Liver (tissue), 9 donors: ENCODE measurements around the gene NEU4. TPM values are rescaled to one million over a fixed set of nuclear protein-coding genes. Genes with fewer than 3 reads are reported as not detected.

Experiments
- DNase-seq: peaks from one replicate; pipeline ENCODE4 v3.0.0-alpha.2; 2017; ENCODE audit warnings: low spot score
- H3K27ac ChIP-seq, 2 donors: one replicate each; pipeline ENCODE4 v1.7.0; 2013; ENCODE audit warnings: inconsistent platforms in 2 of 2, low read length in 2 of 2, control low read depth in 1 of 2, low read depth in 1 of 2, mild to moderate bottlenecking in 1 of 2
- H3K27me3 ChIP-seq, 4 donors: one replicate each; pipeline versions ENCODE4 v1.6.1 to v1.7.0; 2013; ENCODE audit warnings: low read length in 3 of 4, inconsistent platforms in 1 of 4, mild to moderate bottlenecking in 1 of 4, moderate library complexity in 1 of 4; ENCODE audit not compliant: control insufficient read depth in 4 of 4, insufficient read depth in 4 of 4
- H3K36me3 ChIP-seq, 4 donors: one replicate each; pipeline versions ENCODE4 v1.6.1 to v1.7.0; 2013; ENCODE audit warnings: low read length in 3 of 4, mild to moderate bottlenecking in 3 of 4, low read depth in 1 of 4, moderate library complexity in 1 of 4; ENCODE audit not compliant: control insufficient read depth in 4 of 4, insufficient read depth in 3 of 4
- H3K4me1 ChIP-seq, 4 donors: one replicate each; pipeline versions ENCODE4 v1.6.1 to v1.7.0; 2013; ENCODE audit warnings: low read length in 3 of 4, mild to moderate bottlenecking in 3 of 4, moderate library complexity in 1 of 4; ENCODE audit not compliant: control insufficient read depth in 4 of 4, insufficient read depth in 4 of 4
- H3K4me3 ChIP-seq, 3 donors: one replicate each; pipeline versions ENCODE4 v1.6.1 to v1.7.0; 2013; ENCODE audit warnings: low read length in 3 of 3, control low read depth in 1 of 3, low read depth in 1 of 3, mild to moderate bottlenecking in 1 of 3
- H3K9ac ChIP-seq, 2 donors: one replicate each; pipeline ENCODE4 v1.7.0; 2013; ENCODE audit warnings: low read length in 2 of 2, mild to moderate bottlenecking in 2 of 2, moderate library complexity in 2 of 2, control low read depth in 1 of 2, low read depth in 1 of 2
- H3K9me3 ChIP-seq, 4 donors: one replicate each; pipeline versions ENCODE4 v1.6.1 to v1.7.0; 2013; ENCODE audit warnings: low read length in 3 of 4; ENCODE audit not compliant: control insufficient read depth in 4 of 4
- EGR1 ChIP-seq, 2 donors: IDR thresholded peaks; 2 replicates each; pipeline ENCODE4 v1.6.1; 2016 to 2018; ENCODE audit warnings: antibody characterized with exemption in 2 of 2, low read depth in 2 of 2
- GABPA ChIP-seq, 2 donors: IDR thresholded peaks in 1 of 2; conservative IDR thresholded peaks in 1 of 2; 2 replicates each; pipeline ENCODE4 v1.6.1; 2016; ENCODE audit warnings: antibody characterized with exemption in 2 of 2, mild to moderate bottlenecking in 1 of 2, moderate library complexity in 1 of 2
- HNF4A ChIP-seq, 2 donors: conservative IDR thresholded peaks; 2 replicates each; pipeline ENCODE4 v1.6.1; 2016; ENCODE audit warnings: antibody characterized with exemption in 2 of 2, mild to moderate bottlenecking in 2 of 2
- JUND ChIP-seq, 2 donors: IDR thresholded peaks; 2 replicates each; pipeline ENCODE4 v1.6.1; 2016; ENCODE audit warnings: antibody characterized with exemption in 2 of 2
- MAX ChIP-seq: IDR thresholded peaks from 2 replicates; pipeline ENCODE4 v1.6.1; 2016; ENCODE audit warnings: antibody characterized with exemption
- NR2F2 ChIP-seq: IDR thresholded peaks from 2 replicates; pipeline ENCODE4 v1.6.1; 2016; ENCODE audit warnings: antibody characterized with exemption
- RAD21 ChIP-seq, 2 donors: IDR thresholded peaks; 2 replicates each; pipeline ENCODE4 v1.6.1; 2016; ENCODE audit warnings: antibody characterized with exemption in 2 of 2, mild to moderate bottlenecking in 2 of 2
- RXRA ChIP-seq, 2 donors: IDR thresholded peaks; 2 replicates each; pipeline ENCODE4 v1.6.1; 2017 to 2018; ENCODE audit warnings: antibody characterized with exemption in 2 of 2, mild to moderate bottlenecking in 1 of 2
- SP1 ChIP-seq: IDR thresholded peaks from 2 replicates; pipeline ENCODE4 v1.6.1; 2018; ENCODE audit warnings: antibody characterized with exemption, mild to moderate bottlenecking
- YY1 ChIP-seq: IDR thresholded peaks from 2 replicates; pipeline ENCODE4 v1.6.1; 2016; ENCODE audit warnings: antibody characterized with exemption, mild to moderate bottlenecking
- WGBS: extraction: QIAGEN DNeasy Blood & Tissue Kit; methylation state at CpG from one replicate; pipeline ENCODE4 v1.1.7; 2013; 5-methylcytosine and 5-hydroxymethylcytosine counted together
- polyA plus RNA-seq, 2 donors: library from polyadenylated mRNA; stranded (reverse) in 1 of 2; unstranded in 1 of 2; fragments of 200-250 nt in 1 of 2; fragments of >200 nt in 1 of 2; fragmentation: Nextera tagmentation in 1 of 2; extraction: Ambion mirVana in 1 of 2; gene quantifications; one replicate each; pipeline versions ENCODE4 v1.2.1 to v1.2.3, GENCODE V29; 2013 to 2015
- total RNA-seq, 2 donors: library from RNA; depleted of rRNA; stranded (reverse); fragments of >200 nt; gene quantifications; one replicate each; pipeline ENCODE4 v1.2.3, GENCODE V29; 2014
- TF ChIP-seq, protein P1 (sequence below): fragments of 150-350 bp; IDR thresholded peaks from 2 replicates; pipeline ENCODE4 v1.5.1; 2017; ENCODE audit warnings: improper control_type of control experiment, low read depth, low read length; ENCODE audit not compliant: missing input control
- TF ChIP-seq, protein P2 (sequence below): IDR thresholded peaks from 2 replicates; pipeline ENCODE4 v1.6.1; 2016; ENCODE audit warnings: antibody characterized with exemption, mild to moderate bottlenecking
- donor health status: healthy.
- donor health status: healthy.
- donor health status: healthy.
- donor health status: healthy.
- donor health status: healthy.

The NEU4 gene
- total and polyA plus RNA-seq, 4 donors = 5.4 to 58.4 (median 35.1) TPM

GRCh38 chr2:241769819-241770184 lies 39.2 kb upstream of the NEU4 start:
- Histone ChIP-seq H3K9me3 (no peaks in the 10 kb centered on the region), H3K4me3 (no peak overlapping the region), H3K36me3 (peaks cover 0 to 3% (median 0%) of the 10 kb centered on the region in 4 donors), H3K4me1 (peaks cover 16 to 45% (median 31%) of the 10 kb centered on the region in 4 donors), H3K9ac (no peak overlapping the region), H3K27ac (peak overlapping the region; percentile 5 to 46), H3K27me3 (no peaks in the 10 kb centered on the region)
- 58% methylated on average over 13 of the region's 13 CpGs for WGBS
- TF ChIP-seq, protein P1, sequence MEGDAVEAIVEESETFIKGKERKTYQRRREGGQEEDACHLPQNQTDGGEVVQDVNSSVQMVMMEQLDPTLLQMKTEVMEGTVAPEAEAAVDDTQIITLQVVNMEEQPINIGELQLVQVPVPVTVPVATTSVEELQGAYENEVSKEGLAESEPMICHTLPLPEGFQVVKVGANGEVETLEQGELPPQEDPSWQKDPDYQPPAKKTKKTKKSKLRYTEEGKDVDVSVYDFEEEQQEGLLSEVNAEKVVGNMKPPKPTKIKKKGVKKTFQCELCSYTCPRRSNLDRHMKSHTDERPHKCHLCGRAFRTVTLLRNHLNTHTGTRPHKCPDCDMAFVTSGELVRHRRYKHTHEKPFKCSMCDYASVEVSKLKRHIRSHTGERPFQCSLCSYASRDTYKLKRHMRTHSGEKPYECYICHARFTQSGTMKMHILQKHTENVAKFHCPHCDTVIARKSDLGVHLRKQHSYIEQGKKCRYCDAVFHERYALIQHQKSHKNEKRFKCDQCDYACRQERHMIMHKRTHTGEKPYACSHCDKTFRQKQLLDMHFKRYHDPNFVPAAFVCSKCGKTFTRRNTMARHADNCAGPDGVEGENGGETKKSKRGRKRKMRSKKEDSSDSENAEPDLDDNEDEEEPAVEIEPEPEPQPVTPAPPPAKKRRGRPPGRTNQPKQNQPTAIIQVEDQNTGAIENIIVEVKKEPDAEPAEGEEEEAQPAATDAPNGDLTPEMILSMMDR = no peak
- TF ChIP-seq NR2F2 (no peak), JUND (IDR thresholded peaks at IDR 0.05) (no peak)
- DNase-seq = peak; percentile 28

DNA sequence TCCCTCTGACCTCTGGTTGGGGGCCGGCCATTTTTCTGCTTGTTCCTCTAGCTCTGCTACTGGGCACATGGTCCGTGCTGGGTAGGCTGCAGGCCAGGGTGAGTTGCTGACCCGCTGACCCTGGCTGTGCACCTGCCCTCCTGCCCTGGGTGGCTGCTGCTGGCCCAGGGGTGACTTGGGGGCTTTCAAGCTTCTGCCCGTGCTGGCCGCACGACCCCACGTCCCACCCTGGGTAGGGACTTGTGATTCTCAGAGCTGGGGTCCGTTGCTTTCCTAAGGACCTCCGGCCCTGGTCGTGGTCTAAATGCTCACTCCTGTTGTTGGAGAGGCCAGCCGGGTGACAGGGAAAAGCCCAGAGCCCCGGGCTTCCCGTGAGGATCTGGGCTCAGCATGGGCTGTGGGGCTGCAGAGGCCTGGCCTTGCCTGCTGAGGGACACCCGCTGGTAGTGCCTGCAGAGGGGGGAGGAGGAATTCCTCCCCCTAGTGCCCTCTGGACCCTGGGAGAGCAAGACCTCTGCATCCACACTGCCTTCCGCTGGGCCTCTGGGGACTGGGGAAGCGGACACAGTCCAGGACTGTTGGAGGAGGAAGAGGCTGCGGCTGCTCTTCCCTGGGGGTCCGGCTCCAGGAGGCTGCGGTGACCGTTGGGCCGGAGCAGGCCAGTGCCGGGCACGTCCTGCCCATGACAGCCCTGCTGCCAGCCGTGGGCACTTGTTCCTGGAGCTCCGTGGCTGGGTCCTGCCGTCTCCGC lies 38.6 kb upstream of the NEU4 start:
- Histone ChIP-seq H3K4me1 (peaks cover 19 to 51% (median 36%) of the 10 kb centered on the region in 4 donors), H3K9me3 (no peaks in the 10 kb centered on the region), H3K36me3 (peaks cover 0 to 3% (median 0%) of the 10 kb centered on the region in 4 donors), H3K9ac (no peak overlapping the region), H3K27ac (peak overlapping the region; percentile 21 to 46), H3K27me3 (no peaks in the 10 kb centered on the region), H3K4me3 (no peak overlapping the region)
- 33% methylated on average over 27 of the region's 27 CpGs for WGBS
- DNase-seq = peak; percentile 57
- TF ChIP-seq NR2F2 (peak; percentile 72), HNF4A (conservative IDR thresholded peaks at IDR 0.05) (peak; percentile 70 to 77), EGR1 (IDR thresholded peaks at IDR 0.05; ENCODE audit: low read depth in 2 of 2) (no peak), YY1 (peak; percentile 92), RAD21 (IDR thresholded peaks at IDR 0.05) (peak in 1 of 2 donors; percentile 34), GABPA (IDR thresholded peaks at IDR 0.05 in 1 of 2, conservative IDR thresholded peaks at IDR 0.05 in 1 of 2) (peak in 1 of 2 donors; percentile 15), RXRA (IDR thresholded peaks at IDR 0.05) (peak; percentile 78 to 82), MAX (peak; percentile 58), SP1 (peak; percentile 60)
- TF ChIP-seq, protein P1 = no peak
- TF ChIP-seq, protein P2, sequence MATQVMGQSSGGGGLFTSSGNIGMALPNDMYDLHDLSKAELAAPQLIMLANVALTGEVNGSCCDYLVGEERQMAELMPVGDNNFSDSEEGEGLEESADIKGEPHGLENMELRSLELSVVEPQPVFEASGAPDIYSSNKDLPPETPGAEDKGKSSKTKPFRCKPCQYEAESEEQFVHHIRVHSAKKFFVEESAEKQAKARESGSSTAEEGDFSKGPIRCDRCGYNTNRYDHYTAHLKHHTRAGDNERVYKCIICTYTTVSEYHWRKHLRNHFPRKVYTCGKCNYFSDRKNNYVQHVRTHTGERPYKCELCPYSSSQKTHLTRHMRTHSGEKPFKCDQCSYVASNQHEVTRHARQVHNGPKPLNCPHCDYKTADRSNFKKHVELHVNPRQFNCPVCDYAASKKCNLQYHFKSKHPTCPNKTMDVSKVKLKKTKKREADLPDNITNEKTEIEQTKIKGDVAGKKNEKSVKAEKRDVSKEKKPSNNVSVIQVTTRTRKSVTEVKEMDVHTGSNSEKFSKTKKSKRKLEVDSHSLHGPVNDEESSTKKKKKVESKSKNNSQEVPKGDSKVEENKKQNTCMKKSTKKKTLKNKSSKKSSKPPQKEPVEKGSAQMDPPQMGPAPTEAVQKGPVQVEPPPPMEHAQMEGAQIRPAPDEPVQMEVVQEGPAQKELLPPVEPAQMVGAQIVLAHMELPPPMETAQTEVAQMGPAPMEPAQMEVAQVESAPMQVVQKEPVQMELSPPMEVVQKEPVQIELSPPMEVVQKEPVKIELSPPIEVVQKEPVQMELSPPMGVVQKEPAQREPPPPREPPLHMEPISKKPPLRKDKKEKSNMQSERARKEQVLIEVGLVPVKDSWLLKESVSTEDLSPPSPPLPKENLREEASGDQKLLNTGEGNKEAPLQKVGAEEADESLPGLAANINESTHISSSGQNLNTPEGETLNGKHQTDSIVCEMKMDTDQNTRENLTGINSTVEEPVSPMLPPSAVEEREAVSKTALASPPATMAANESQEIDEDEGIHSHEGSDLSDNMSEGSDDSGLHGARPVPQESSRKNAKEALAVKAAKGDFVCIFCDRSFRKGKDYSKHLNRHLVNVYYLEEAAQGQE = no peak
